HG03139 (cell line): Measurements from ENCODE around the gene HOXA2.

Experiments
- ATAC-seq: cut with Tn5 transposase; IDR thresholded peaks from one replicate; pipeline ENCODE4 v1.9.1; 2021; ENCODE audit not compliant: unreplicated experiment

The HOXA2 gene

DNA sequence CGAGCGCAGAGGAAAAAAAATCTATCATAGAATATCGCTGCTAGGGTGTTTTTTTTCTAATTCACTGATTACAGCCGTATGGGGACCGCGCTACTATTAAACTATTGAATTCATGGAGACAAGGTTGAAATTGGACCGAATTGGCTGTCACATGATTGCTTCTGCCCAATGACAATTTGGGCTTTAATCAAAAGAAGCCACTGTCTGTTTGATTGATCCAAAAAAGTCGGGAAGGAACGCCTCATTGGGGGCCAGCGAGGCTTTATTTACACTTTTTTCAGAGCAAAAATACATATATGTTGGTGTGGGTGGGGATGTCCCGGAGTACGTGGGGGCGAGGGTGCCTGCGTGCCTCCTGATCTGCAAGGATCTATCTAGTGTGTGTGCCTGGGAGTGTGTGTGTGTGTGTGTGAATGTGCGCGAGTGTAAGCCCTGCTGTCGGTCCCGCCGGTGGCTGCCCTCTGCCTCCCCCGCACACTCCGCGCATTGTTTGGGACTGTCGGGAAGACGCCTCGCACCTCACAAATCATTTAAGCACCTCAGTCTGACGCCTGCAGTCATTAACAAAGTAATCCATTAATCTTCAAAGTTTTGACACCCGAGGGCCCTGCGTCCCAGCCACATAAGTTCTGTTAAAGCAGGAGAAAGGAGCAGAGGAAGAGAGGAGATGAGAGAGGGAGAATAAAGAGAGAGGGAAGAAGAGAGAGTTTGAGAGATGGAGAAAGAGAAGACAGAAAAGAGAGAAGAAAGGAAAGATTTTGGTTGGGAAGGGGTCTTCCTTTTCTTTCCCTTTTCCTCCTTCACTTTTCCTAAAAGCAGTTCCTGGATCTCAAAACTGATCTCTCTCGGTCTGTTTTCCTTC lies at the start of gene HOXA2:
Gene HOXA2, minus strand, starts transcription at position 103 of the 862 bp plus-strand sequence. CDS start 183 bp downstream, outside the sequence.
- ATAC-seq, result no peak

GRCh38 chr7:27151341-27151930 lies 49.0 kb upstream of the HOXA2 start:
- no peak for ATAC-seq

- peak; percentile 72 for ATAC-seq
These were observed 48.3 kb upstream of the HOXA2 start for GRCh38 chr7:27150568-27151340.

DNA sequence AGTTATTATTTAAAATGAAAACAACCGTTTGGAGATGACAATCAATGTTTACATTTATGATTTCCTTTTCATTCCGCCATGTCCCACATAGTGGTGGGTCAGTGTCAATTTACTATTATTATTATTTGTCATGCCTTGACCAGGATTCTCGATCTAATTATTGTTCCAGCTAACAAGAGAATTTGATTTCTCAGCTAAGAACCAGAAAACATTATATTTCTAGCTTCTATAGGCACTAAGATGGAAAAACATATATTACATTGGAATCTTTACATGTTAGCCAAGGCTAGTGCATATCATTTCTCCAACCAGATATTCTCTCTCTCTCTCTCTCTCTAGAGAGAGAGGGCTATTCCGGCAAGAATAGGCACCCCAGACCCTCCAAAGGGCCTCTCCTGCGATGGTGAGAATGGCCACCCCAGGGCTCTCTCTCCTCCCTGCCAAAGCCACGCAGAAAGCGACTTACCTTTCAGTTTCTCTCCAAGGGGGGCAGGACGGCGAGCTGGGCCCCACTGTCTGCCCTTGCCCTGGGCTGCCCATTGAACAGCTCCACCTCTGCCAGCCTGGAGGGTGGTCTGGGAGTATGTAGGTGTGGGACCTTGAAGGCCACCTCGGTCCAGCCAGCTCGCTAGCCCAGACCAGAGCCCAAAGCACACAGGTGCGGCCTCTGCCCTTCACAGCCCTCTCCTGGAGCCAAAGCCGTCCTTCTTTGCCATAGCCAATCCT lies 47.5 kb upstream of the HOXA2 start:
- ATAC-seq, result no peak

GRCh38 chr7:27148756-27149641 lies 46.5 kb upstream of the HOXA2 start:
- ATAC-seq, result no peak

DNA sequence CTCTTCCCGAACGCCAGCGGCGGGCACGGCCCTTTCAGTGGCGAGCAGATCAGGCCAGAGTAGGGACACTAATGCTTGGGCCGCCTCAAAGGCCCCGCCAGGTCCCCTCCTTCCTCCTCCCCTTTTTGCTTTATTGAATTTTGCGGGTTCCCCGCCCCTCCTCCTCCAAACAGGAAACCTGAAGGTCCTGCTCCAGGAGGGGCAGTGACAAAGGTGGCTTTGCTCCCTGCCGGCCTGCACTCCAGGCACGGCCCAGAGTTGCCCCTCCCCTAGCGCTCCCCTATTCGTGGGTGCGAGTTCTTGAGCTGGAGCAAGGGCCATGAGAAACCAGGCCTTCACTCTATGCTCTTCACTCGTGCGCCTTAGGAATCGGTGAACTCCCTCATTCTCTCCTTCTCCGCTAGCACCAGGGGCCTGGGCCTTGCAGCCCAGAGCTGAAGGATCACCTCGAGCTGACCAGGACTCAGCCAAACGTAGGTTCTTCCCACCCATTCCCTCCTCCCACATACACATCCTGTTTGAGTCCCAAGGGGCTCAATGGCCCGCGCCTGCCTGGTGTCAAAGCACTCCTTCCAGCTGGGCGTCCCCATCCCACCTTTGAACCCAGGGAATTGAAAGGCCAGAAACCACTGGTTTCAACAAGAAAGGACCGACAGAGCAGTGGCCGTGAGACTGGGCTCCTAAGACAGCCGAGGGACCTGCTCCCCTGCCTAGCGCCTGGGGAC lies 45.7 kb upstream of the HOXA2 start:
- ATAC-seq, result no peak

DNA sequence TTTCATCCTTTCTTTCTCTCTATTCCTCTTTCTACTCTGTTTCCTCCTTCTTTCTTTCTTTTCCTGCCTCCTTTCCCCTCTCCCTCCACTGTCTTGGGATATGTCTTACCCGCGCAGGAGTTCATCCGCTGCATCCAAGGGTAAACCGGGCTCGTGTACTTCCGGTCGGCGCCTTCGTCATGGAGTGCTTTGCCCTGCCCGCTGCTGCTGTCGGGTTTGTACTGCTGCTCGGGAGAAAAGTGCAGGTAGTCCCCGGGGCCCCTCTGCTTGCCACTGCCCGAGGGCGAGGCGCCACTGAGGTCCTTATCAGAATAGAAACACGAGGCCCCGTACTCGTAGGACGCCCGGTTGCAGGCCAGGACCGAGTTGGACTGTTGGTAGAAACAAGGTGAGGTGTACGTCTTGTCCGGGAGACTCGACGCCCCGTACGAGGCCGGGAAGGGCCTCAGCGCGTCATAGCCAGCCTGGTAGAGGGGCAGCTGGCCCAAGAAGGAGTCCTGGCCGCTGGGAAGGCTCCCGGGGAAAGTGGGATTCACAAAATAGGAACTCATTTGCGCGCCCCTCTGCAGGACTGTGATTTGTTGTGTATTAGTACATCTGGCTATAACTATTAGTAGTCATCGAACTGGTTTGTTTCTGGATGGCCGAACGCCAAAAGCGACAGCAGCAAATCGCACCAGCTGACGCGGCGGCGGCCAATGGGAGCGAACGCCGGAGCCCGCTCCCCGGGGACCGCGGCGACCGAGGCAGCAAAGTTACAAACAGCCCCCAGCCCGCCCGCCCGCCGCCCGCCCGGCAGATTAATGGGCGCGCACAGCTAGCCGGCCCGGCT lies 44.9 kb upstream of the HOXA2 start, which contains the start of gene HOXA6:
Gene HOXA6, minus strand, starts transcription at position 576 of the 832 bp plus-strand sequence. Its CDS starts 25 bp downstream, at position 551.
- no peak for ATAC-seq

- no peak for ATAC-seq
These were observed 44.2 kb upstream of the HOXA2 start for GRCh38 chr7:27146491-27147198.

DNA sequence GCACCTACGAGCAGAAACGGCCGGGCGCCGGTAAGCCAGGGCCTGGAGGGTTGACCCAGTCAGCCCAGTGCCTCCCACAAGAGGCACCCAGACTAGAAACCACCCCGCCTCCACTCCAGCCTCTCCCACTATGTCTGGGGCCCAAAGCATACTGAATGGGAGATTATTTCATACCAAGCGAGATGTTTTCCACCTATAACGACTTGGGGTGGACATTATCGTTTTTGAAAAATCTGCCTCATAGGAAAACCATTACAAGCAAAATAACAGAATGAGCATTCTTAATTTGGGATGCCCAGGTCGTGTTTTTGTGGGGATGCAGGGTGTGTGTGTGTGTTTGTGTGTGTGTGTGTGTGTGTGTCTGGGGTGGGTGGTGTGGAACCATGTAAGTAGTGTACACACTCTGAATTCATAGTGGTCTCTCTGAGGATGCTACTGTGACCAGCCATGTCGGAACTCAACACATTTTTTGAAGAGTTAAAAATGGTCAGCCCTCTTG lies 43.5 kb upstream of the HOXA2 start:
- ATAC-seq, result no peak

GRCh38 chr7:27145165-27145913 lies 42.9 kb upstream of the HOXA2 start:
- no peak for ATAC-seq

DNA sequence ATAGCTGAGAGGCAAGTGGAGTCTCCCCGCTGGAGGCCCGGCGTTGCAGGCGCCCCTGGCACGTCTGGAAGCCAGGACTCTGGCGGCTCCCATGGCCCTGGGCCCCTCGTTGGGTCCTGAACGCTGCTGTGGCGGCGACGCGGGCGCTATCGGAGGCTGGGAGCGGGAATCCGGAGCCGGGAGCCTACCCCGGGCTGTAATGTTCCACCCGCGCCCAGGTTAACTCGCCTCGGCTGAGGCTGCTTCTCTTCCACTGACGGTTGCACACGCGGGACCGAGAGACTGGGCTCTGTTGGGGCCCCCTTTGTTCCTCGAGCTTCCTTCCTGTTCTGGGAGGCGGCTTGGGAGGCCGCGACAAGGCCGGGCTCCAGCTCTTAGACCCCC lies 42.3 kb upstream of the HOXA2 start:
- no peak for ATAC-seq

- no peak for ATAC-seq
These were observed 41.7 kb upstream of the HOXA2 start for GRCh38 chr7:27143950-27144780.

DNA sequence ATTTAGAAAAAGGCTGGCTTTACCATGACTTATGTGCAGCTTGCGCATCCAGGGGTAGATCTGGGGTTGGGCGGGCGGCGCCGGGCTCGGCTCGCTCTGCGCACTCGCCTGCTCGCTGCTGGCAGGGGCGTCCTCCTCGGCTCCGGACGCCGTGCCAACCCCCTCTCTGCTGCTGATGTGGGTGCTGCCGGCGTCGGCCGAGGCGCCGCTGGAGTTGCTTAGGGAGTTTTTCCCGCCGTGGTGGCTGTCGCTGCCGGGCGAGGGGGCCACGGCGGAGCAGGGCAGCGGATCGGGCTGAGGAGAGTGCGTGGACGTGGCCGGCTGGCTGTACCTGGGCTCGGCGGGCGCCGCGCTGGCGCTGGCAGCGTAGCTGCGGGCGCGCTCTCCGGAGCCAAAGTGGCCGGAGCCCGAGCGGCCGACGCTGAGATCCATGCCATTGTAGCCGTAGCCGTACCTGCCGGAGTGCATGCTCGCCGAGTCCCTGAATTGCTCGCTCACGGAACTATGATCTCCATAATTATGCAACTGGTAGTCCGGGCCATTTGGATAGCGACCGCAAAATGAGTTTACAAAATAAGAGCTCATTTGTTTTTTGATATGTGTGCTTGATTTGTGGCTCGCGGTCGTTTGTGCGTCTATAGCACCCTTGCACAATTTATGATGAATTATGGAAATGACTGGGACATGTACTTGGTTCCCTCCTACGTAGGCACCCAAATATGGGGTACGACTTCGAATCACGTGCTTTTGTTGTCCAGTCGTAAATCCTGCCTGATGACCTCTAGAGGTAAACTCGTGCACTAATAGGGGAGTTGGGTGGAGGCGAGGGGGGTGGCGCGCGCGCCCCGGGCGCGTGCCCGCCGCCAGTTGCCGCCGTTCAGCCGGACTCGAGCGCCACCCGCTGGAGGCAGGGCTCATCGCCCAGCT lies 40.8 kb upstream of the HOXA2 start, which contains the start of gene HOXA5:
Gene HOXA5, minus strand, starts transcription at position 659 of the 927 bp plus-strand sequence. Its CDS starts 74 bp downstream, at position 585.
- no peak for ATAC-seq

DNA sequence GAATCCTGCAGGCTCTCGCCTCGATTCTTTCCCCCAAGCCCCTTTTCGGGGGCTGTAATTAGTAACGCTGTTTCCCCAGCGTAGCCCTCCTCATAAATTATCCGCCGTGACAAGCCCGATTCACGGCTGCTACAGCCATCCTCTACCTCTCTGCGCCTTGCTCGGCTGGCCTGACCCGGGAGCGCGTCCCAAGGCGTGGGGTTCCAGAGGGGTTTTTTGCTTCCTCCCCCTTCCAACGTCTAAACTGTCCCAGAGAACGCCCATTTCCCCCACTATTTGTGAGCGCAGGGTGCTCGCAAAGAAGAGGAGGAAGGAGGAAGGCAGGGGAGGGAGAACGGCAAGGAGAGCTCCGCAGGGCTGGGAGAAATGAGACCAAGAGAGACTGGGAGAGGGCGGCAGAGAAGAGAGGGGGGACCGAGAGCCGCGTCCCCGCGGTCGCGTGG lies 40.1 kb upstream of the HOXA2 start:
- no peak for ATAC-seq
